HG02981 (cell line): ENCODE data around the gene KCNC4.

Experiments
- ATAC-seq: cut with Tn5 transposase; IDR thresholded peaks from one replicate; pipeline ENCODE4 v1.9.1; 2021; ENCODE audit warnings: mild to moderate bottlenecking, moderate library complexity; ENCODE audit not compliant: unreplicated experiment

The KCNC4 gene

DNA sequence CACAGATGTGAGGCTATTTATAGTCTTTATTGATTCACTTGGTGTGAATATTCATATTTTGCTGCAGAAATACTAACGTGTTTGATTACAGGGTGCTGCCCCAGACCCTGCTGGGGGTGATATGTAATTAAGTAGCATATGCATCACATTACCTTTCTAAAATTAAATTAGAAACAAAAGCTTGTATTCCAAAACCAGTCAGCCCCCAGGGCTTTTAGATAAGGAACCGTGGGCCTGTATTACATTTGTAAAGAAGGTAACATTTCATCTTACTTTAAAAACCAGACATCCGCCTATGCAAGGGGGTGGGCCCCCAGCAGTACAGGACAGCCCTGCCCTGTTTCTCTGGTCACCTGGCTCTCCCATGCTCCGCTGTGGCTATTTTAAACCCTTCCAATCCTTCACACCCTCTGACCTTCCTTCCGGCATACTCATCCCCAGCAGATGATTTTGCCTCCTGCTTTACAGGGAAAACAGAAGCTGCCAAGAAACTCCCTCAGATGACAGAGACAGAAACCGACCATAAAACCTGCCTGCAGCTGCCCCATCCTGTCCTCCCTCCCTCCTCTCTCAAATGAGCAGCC, 22.0 kb upstream of the KCNC4 start:
- ATAC-seq: no peak

- no peak for ATAC-seq
Measured at GRCh38 chr1:110189181-110189580, 20.9 kb upstream of the KCNC4 start.

GRCh38 chr1:110190282-110190929, 19.7 kb upstream of the KCNC4 start:
- no peak for ATAC-seq

DNA sequence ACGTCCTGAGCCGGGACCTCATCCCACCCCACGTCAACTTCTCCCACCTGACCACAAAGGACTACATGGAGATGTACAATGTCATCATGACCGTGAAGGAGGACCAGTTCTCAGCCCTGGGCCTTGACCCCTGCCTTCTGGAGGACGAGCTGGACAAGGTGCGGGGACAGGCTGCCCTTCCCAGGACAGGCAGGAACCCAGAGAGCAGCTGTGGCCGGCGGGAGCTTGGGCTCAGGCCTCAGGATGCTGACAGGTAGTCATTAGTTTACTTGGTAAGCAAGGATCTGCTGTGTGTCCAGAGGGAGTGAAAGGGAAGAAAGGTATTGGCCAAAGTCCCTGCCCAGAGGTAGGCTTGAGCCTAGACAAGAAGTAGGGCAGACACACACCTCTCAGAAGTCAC, 17.6 kb upstream of the KCNC4 start:
- no peak for ATAC-seq

GRCh38 chr1:110195196-110195595, 14.9 kb upstream of the KCNC4 start:
- no peak for ATAC-seq

- ATAC-seq: peak; percentile 53
Measured at GRCh38 chr1:110196917-110197765, 13.0 kb upstream of the KCNC4 start.

GRCh38 chr1:110197905-110198629, 12.0 kb upstream of the KCNC4 start:
- ATAC-seq: no peak

DNA sequence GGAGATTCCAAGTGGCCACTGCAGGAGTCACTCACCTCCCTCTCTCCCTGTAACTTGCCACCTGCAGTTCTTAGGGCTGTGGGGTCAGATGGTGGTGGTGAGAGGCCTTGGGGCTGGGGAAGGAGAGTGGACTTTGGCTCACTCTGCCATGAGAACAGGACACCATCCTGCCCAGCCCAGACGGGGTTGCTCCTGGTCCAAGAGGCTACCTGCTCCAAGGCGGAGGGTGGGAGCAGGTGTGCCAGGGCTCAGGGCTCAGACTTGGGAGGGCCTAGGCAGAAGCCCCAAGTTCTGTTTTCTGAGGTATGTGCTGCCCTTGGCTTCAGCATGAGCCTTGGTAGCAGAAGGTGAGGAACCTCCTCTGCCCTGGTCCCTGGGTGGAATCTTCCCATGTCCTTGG, 11.4 kb upstream of the KCNC4 start:
- no peak for ATAC-seq

DNA sequence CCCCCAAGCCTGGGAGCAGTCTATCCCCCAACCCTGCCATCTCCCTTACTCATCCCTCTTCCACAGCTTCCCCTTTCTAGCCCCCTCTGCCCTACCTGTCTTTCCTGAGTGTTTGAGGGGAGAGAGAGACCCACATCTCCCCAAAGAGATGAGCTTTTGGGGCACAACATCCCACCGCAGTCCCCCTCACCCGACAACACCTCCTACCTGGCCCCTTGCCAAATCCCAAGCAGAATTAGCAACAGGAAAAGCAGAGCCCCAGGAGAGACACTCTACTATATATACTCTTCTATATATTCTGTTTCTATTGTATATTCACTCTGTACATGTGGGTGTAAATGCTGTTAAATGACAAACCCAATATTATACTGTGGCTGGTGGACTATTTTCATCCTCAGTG, 9.9 kb upstream of the KCNC4 start:
- ATAC-seq: no peak

DNA sequence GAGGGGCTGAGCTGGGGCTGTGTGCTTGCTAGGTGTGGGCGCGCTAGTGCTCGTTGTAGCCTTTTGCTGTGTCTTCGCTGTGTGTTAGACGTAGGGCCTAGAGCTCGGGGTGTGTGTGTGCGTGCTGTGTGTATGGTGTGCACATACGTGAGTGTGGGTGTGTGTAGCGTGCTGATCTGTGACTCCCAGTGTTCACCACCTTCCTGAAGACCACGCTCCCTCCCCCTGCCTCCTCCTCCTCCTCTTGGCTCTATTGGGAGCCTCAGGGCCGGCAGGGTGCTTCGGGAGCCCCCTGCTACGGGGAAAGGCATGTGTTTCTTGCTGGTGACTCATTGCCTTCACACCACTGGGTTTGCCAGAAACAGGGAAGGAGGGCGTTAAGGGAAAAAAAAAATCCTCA, 9.4 kb upstream of the KCNC4 start:
- no peak for ATAC-seq

GRCh38 chr1:110201157-110201825, 8.8 kb upstream of the KCNC4 start:
- ATAC-seq: no peak

DNA sequence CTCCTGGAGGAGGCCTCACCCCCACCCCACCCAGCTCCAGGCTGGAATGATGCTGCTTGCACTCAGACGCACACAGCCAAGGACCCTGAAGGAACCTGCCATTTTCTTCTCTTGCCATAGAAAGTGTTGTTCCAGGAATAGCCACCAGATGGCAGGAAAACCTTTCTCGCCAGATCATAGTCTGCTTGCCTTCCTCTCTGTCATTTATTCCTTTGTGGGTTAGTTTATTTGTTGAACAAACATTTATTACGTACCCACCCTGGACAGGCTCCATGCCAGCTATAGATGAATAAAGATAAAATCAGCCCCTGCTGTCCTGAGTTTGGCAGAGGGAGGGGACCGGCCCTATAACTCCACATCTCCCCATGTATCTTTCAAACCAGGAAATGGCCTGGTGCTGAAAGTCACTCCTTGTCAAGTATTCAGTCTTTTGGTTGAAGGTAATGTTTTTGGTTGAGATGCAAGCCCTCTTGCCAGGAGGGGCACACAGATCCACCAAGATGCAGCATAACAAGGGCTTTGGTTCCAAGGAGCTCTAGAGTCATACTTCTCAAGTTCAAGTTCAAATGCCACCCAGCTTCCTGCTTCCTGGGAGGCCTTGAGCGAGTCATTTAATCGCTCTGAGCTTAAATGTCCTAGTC, 7.0 kb upstream of the KCNC4 start:
- ATAC-seq: peak; percentile 46

DNA sequence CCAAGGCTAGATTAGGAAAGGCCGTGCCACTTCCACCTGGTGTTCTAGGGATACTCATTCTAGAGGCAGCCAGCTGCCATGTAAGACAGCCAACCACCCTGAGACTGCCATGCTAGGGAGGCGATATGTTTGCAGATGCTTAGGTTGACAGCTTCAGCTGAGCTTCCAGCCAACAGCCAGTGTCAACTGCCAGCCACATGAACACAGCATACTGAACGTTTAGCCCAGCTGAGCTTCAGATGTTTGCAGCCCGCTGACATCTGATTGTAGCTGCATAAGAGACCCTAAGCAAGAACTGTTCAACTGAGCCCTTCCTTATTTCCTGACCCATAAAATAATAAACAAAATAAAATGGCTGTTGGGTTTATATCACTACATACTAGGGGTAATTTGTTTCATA, 5.0 kb upstream of the KCNC4 start:
- no peak for ATAC-seq

GRCh38 chr1:110205591-110206155, 4.4 kb upstream of the KCNC4 start:
- ATAC-seq: no peak

DNA sequence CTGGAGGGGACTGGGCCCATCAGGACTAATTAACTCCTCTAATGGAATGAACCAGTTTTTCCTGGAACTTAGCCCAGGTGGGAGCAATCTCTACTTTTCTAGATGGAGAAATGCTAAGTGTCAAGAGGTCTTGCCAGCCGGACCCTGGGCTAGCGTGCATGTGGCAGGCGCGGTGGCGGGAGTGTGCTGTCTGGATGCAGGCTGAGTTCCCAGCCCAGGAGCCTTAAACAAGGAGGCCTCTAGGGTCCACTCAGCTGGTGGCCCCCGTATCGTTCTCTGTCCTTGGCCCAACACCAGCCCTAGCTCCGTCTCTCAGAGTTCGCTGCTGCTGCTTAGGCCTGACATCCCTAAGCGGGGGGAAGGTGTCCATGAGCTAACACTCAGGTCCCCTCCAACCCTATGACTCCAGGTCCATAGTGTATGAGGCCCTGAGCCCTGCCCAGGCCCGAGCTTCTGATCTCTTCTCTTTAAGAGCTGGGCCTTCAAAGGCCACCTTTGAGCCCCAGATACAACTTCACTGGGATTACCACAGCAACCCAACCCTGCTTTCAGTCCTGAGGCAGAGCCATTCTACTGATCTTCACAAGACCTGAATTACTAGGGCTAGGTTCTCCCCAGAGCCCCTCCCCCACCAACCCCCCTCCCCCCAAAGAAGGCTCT, 3.7 kb upstream of the KCNC4 start:
- no peak for ATAC-seq

DNA sequence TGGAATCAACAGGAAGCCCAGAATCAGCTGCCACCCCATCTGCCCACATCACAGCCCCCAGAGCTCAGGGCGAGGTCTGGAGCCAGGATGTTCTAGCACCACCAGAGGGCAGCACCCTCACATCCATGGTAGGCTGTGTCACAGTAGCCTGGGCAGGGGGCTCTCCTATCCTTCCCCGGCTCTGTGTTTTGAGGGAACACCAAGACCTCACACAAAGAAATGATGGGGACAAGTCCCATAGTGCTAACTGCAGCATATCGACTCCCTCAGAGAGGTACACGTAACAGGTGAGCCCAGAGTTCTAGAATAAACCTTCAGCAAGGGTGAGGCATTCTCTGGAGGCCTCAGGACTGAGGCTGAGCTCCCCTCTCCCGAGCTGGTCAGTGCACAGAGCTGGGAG, 2.3 kb upstream of the KCNC4 start:
- no peak for ATAC-seq

DNA sequence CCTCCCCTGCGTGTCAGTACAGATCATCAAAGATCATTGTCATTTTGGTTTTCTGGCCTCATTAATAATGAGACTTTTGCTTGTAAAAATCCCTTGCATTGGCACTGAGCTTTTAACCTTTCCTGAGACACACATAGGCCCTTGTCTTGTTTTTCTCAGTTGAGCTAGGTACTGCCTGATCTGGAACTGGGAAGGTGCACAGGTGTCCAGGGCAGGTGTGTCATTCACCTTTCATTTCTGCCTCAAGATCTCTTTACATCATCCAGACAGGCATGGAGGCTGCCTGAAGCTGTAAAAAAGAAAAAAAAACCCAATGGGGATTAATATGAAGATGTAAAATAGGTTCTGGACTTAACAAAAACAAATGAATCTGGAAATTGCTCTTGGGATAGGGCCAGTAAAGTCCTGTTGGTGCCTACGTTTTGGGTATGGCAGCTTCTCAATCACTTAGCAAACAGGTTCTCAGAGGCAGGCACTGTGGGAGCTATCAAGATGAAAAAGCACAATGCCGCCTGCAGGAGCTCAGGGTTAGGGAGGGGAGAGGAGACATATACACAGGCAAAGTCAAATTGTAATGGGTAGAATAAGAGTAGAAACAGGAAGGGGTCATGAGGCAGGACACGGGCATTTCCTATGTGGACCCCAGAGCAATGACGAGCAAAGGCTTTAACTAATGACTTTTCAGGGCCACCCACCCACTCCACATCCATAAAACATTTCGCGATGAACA, 1.0 kb upstream of the KCNC4 start:
- ATAC-seq: no peak

GRCh38 chr1:110210604-110211495, 736 bp downstream of the KCNC4 start:
- ATAC-seq: peak; percentile 2
